ENCODE results near the gene ELL2.
"Not testable (repeated sequence)": the region's sequence is repeated elsewhere in the genome, so short reads cannot be mapped to it uniquely, and the experiment has no call there.

Gene ELL2

GRCh38 chr5:95936812-95937397 is 24.7 kb downstream of the ELL2 start:
- Mint-ChIP-seq H3K4me3 (no peak overlapping the region), H3K4me1 (ENCODE audit: low read depth) (peaks cover 45% of the 10 kb centered on the region), H3K27me3 (no peaks in the 10 kb centered on the region), H3K9me3 (no peaks in the 10 kb centered on the region), H3K36me3 (ENCODE audit: low read depth) (peaks cover 72% of the 10 kb centered on the region), H3K27ac (no peak overlapping the region)
- no peak for DNase-seq

- Mint-ChIP-seq H3K4me3 (no peak overlapping the region), H3K36me3 (ENCODE audit: low read depth) (peaks cover 70% of the 10 kb centered on the region), H3K27ac (no peak overlapping the region), H3K9me3 (no peaks in the 10 kb centered on the region), H3K4me1 (ENCODE audit: low read depth) (peaks cover 45% of the 10 kb centered on the region), H3K27me3 (no peaks in the 10 kb centered on the region)
- no peak for DNase-seq
These were observed 26.0 kb downstream of the ELL2 start for GRCh38 chr5:95935553-95936100.

GRCh38 chr5:95934207-95934804 is 27.3 kb downstream of the ELL2 start:
- peak overlapping the region; percentile 84 for H3K27ac Mint-ChIP-seq
- no peak overlapping the region for H3K4me3 Mint-ChIP-seq
- H3K36me3 Mint-ChIP-seq (ENCODE audit: low read depth) = peaks cover 70% of the 10 kb centered on the region

GRCh38 chr5:95932941-95933340 is 28.7 kb downstream of the ELL2 start:
- H3K36me3 Mint-ChIP-seq (ENCODE audit: low read depth) = peaks cover 69% of the 10 kb centered on the region
- no peaks in the 10 kb centered on the region for H3K9me3 Mint-ChIP-seq
- H3K27ac Mint-ChIP-seq = no peak overlapping the region
- H3K4me3 Mint-ChIP-seq = no peak overlapping the region
- H3K4me1 Mint-ChIP-seq (ENCODE audit: low read depth) = peaks cover 50% of the 10 kb centered on the region
- H3K27me3 Mint-ChIP-seq = no peaks in the 10 kb centered on the region
- no peak for DNase-seq

More at GRCh38 chr5:95934207-95934804, 27.3 kb downstream of the ELL2 start:
- Mint-ChIP-seq H3K4me1 (ENCODE audit: low read depth) (peaks cover 41% of the 10 kb centered on the region), H3K27me3 (no peaks in the 10 kb centered on the region), H3K9me3 (no peaks in the 10 kb centered on the region)
- DNase-seq = no peak

GRCh38 chr5:95931079-95931833 is 30.4 kb downstream of the ELL2 start:
- H3K36me3 Mint-ChIP-seq (ENCODE audit: low read depth) = peaks cover 59% of the 10 kb centered on the region
- no peak overlapping the region for H3K4me3 Mint-ChIP-seq
- H3K4me1 Mint-ChIP-seq (ENCODE audit: low read depth) = peaks cover 55% of the 10 kb centered on the region
- no peak for DNase-seq
- H3K27ac Mint-ChIP-seq = no peak overlapping the region
- H3K27me3 Mint-ChIP-seq = no peaks in the 10 kb centered on the region
- no peaks in the 10 kb centered on the region for H3K9me3 Mint-ChIP-seq

- peaks cover 55% of the 10 kb centered on the region for H3K4me1 Mint-ChIP-seq (ENCODE audit: low read depth)
- H3K27me3 Mint-ChIP-seq = no peaks in the 10 kb centered on the region
- H3K4me3 Mint-ChIP-seq = no peak overlapping the region
- no peaks in the 10 kb centered on the region for H3K9me3 Mint-ChIP-seq
- DNase-seq = no peak
- no peak overlapping the region for H3K27ac Mint-ChIP-seq
- H3K36me3 Mint-ChIP-seq (ENCODE audit: low read depth) = peaks cover 53% of the 10 kb centered on the region
These were observed 31.3 kb downstream of the ELL2 start for GRCh38 chr5:95930141-95930930.

- H3K27ac Mint-ChIP-seq = peak overlapping the region; percentile 90
- peaks cover 49% of the 10 kb centered on the region for H3K4me1 Mint-ChIP-seq (ENCODE audit: low read depth)
- peaks cover 64% of the 10 kb centered on the region for H3K36me3 Mint-ChIP-seq (ENCODE audit: low read depth)
- H3K9me3 Mint-ChIP-seq = no peaks in the 10 kb centered on the region
- H3K4me3 Mint-ChIP-seq = no peak overlapping the region
- no peak for DNase-seq
- no peaks in the 10 kb centered on the region for H3K27me3 Mint-ChIP-seq
These were observed 32.9 kb downstream of the ELL2 start for GRCh38 chr5:95928724-95929253.

- no peak for DNase-seq
- peaks cover 66% of the 10 kb centered on the region for H3K36me3 Mint-ChIP-seq (ENCODE audit: low read depth)
These were observed 33.5 kb downstream of the ELL2 start for GRCh38 chr5:95927927-95928723.

GRCh38 chr5:95927300-95927699 is 34.4 kb downstream of the ELL2 start:
- H3K27me3 Mint-ChIP-seq, H3K9me3 Mint-ChIP-seq, H3K4me3 Mint-ChIP-seq, DNase-seq, H3K27ac Mint-ChIP-seq: not testable (repeated sequence)
- Mint-ChIP-seq H3K36me3 (ENCODE audit: low read depth) (peaks cover 67% of the 10 kb centered on the region), H3K4me1 (ENCODE audit: low read depth) (peaks cover 40% of the 10 kb centered on the region)

More at GRCh38 chr5:95927927-95928723, 33.5 kb downstream of the ELL2 start:
- peaks cover 46% of the 10 kb centered on the region for H3K4me1 Mint-ChIP-seq (ENCODE audit: low read depth)
- H3K4me3 Mint-ChIP-seq = no peak overlapping the region
- H3K9me3 Mint-ChIP-seq = no peaks in the 10 kb centered on the region
- peak overlapping the region; percentile 90 for H3K27ac Mint-ChIP-seq
- H3K27me3 Mint-ChIP-seq = no peaks in the 10 kb centered on the region

GRCh38 chr5:95925939-95926338 is 35.7 kb downstream of the ELL2 start:
- Mint-ChIP-seq H3K9me3 (no peaks in the 10 kb centered on the region), H3K27me3 (no peaks in the 10 kb centered on the region), H3K4me1 (ENCODE audit: low read depth) (peaks cover 36% of the 10 kb centered on the region), H3K27ac (peak overlapping the region; percentile 17), H3K36me3 (ENCODE audit: low read depth) (peaks cover 66% of the 10 kb centered on the region), H3K4me3 (no peak overlapping the region)
- DNase-seq = no peak

GRCh38 chr5:95925378-95925744 is 36.3 kb downstream of the ELL2 start:
- peaks cover 67% of the 10 kb centered on the region for H3K36me3 Mint-ChIP-seq (ENCODE audit: low read depth)
- H3K27ac Mint-ChIP-seq = no peak overlapping the region
- DNase-seq = no peak
- H3K27me3 Mint-ChIP-seq = no peaks in the 10 kb centered on the region
- H3K4me1 Mint-ChIP-seq (ENCODE audit: low read depth) = peaks cover 34% of the 10 kb centered on the region
- H3K9me3 Mint-ChIP-seq = no peaks in the 10 kb centered on the region
- H3K4me3 Mint-ChIP-seq = no peak overlapping the region

- Mint-ChIP-seq H3K36me3 (ENCODE audit: low read depth) (peaks cover 64% of the 10 kb centered on the region), H3K27ac (no peak overlapping the region), H3K9me3 (no peaks in the 10 kb centered on the region), H3K4me1 (ENCODE audit: low read depth) (peaks cover 34% of the 10 kb centered on the region), H3K27me3 (no peaks in the 10 kb centered on the region), H3K4me3 (no peak overlapping the region)
- no peak for DNase-seq
These were observed 36.8 kb downstream of the ELL2 start for GRCh38 chr5:95924720-95925377.

- Mint-ChIP-seq H3K9me3 (no peaks in the 10 kb centered on the region), H3K4me1 (ENCODE audit: low read depth) (peaks cover 33% of the 10 kb centered on the region), H3K36me3 (ENCODE audit: low read depth) (peaks cover 66% of the 10 kb centered on the region), H3K27me3 (no peaks in the 10 kb centered on the region), H3K4me3 (no peak overlapping the region), H3K27ac (peak overlapping the region; percentile 16)
- no peak for DNase-seq
These were observed 37.6 kb downstream of the ELL2 start for GRCh38 chr5:95923918-95924544.

Measured in activated T-cell treated with anti-CD3 and anti-CD28 coated beads, Interleukin-2, amount 50 U/mL, for 24 hours (primary cell).